Stimulated activated CD8-positive, alpha-beta memory T cell treated with anti-CD3 and anti-CD28 coated beads, Interleukin-12 subunit alpha, Interleukin-12 subunit beta, amount 100 ng/mL, for 1 hour (primary cell): Measurements from ENCODE around the gene TSPAN31.

Experiments used
- DNase-seq: peaks from one replicate; pipeline ENCODE4 v3.0.0-alpha.2; 2020; ENCODE audit warnings: low read depth

Gene TSPAN31

DNA sequence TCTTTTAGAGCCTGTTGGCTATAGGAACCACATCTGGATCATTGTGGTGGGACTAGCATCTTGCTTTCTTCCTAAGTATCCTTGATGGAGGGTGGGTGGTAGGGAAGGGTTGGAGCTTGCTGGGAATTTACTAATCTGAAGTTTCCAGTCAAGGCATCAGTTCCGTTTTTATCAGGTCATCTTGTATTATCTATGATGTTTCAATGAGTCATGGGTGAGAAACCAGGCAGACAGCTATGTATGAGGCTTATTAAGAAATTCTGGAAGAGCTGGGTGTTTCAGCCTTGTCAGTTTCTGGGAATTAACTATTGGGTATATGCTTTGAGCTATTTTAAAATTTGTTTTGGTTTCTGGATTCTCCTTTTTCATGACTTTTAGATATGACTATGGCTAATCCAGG, 49.1 kb downstream of the TSPAN31 start:
- no peak for DNase-seq

DNA sequence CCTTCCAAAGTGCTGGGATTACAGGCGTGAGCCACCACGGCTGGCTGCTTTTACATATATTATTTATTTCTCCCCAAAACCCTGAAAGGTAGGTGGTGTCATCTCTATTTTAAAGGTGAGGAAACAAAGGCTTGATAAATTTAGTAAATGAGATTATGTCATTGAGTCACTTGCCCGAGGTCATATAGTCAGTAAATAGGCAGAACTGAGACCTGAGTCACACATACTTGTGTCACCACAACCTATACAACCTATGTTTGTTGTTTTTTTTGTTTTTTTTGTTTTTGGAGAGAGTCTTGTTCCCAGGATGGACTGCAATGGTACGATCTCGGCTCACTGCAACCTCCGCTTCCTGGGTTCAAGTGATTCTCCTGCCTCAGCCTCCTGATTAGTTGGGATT, 50.5 kb downstream of the TSPAN31 start:
- no peak for DNase-seq

GRCh38 chr12:57796996-57797395, 52.2 kb downstream of the TSPAN31 start:
- no peak for DNase-seq

- DNase-seq, result no peak
These were observed 53.1 kb downstream of the TSPAN31 start for GRCh38 chr12:57797933-57798332.
